A673 (cell line): ENCODE data around the gene KNDC1.

Experiments
- EZH2 ChIP-seq: fragments of 200-600 bp; sonication (generic); IDR thresholded peaks from 2 replicates; pipeline ENCODE4 v1.6.1; 2017; ENCODE audit warnings: borderline replicate concordance, low read depth, mild to moderate bottlenecking, mixed read lengths, antibody characterized with exemption, low read length; ENCODE audit not compliant: poor library complexity, severe bottlenecking
- TF ChIP-seq, protein P1 (sequence below): fragments of 300-800, 200-600 bp; sonication (generic); conservative IDR thresholded peaks from 2 replicates; pipeline ENCODE4 v1.5.1; 2017; ENCODE audit warnings: low read depth, mild to moderate bottlenecking, antibody characterized with exemption, low read length, moderate library complexity, mixed read lengths

DNA sequence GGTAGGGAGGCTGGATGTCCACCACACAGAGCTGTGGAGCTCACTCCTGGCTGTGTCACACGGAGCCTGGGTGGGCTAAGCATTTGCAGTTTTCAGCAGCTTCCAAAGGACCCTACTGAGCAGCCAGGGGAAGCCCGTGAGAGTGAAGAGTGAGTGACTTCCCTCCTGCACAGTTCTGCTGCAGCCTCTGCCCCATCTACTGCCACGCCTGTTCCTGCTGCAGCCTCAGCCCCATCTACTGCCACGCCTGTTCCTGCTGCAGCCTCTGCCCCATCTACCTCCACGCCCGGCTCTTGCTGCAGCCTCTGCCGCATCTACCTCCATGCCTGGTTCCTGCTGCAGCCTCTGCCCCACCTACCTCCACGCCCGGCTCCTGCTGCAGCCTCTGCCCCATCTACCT, 104.4 kb downstream of the KNDC1 start:
- TF ChIP-seq, protein P1, sequence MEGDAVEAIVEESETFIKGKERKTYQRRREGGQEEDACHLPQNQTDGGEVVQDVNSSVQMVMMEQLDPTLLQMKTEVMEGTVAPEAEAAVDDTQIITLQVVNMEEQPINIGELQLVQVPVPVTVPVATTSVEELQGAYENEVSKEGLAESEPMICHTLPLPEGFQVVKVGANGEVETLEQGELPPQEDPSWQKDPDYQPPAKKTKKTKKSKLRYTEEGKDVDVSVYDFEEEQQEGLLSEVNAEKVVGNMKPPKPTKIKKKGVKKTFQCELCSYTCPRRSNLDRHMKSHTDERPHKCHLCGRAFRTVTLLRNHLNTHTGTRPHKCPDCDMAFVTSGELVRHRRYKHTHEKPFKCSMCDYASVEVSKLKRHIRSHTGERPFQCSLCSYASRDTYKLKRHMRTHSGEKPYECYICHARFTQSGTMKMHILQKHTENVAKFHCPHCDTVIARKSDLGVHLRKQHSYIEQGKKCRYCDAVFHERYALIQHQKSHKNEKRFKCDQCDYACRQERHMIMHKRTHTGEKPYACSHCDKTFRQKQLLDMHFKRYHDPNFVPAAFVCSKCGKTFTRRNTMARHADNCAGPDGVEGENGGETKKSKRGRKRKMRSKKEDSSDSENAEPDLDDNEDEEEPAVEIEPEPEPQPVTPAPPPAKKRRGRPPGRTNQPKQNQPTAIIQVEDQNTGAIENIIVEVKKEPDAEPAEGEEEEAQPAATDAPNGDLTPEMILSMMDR: no peak
- no peak for TF ChIP-seq EZH2
